A549 (cell line): ENCODE data around the gene ITGB8. TPM values are rescaled to one million over a fixed set of nuclear protein-coding genes. Genes with fewer than 3 reads are reported as not detected.

Experiments
- ATAC-seq, 2 experiments: fragments of 200-7000 bp in 1 of 2; fragments of >200 bp in 1 of 2; cut with Nextera tagmentation in 1 of 2; cut with Tn5 transposase in 1 of 2; 3 replicates each; pipeline versions ENCODE4 v1.8.0 to v1.9.1; 2018 to 2020; ENCODE audit warnings: mild to moderate bottlenecking in 1 of 2, moderate library complexity in 1 of 2
- CTCF ChIA-PET: fragments of 300-600 bp; sonication (Branson Sonifier 250); formaldehyde crosslinking; extraction: SDS; loops from one replicate; lab custom pipeline; 2021; ENCODE audit warnings: antibody characterized with exemption, inconsistent platforms; lab: Yijun Ruan, JAX
- POLR2A ChIA-PET: fragments of 350-600 bp; formaldehyde crosslinking; extraction: SDS; loops from one replicate; lab custom pipeline; 2021; ENCODE audit warnings: antibody characterized with exemption, inconsistent platforms; lab: Yijun Ruan, JAX
- DNase-seq, 2 experiments: peaks; one replicate each; pipeline versions ENCODE4 v3.0.0 to v3.0.0-alpha.2; 2011 to 2016; ENCODE audit warnings: low read depth in 1 of 2, low spot score in 1 of 2
- FAIRE-seq: peaks from 2 replicates; lab custom pipeline; 2011; peaks lifted over from hg19 to GRCh38; lab: Jason Lieb, UNC
- H3K27ac ChIP-seq, 2 experiments: fragments of >200 bp; sonication (Bioruptor Twin); formaldehyde crosslinking; 3 replicates each; pipeline ENCODE4 v1.5.1; 2016 to 2017
- H3K4me1 ChIP-seq: fragments of >200 bp; sonication (Bioruptor Twin); formaldehyde crosslinking; 3 replicates; pipeline ENCODE4 v1.6.1; 2016
- H3K4me2 ChIP-seq: fragments of >200 bp; sonication (Bioruptor Twin); formaldehyde crosslinking; 3 replicates; pipeline ENCODE4 v1.6.1; 2016
- H3K4me3 ChIP-seq: fragments of >200 bp; sonication (Bioruptor Twin); formaldehyde crosslinking; 3 replicates; pipeline ENCODE4 v1.5.1; 2016
- H3K9me3 ChIP-seq: fragments of >200 bp; sonication (Bioruptor Twin); formaldehyde crosslinking; 3 replicates; pipeline ENCODE4 v1.6.1; 2016
- CEBPB ChIP-seq, 2 experiments: fragments of >200 bp in 1 of 2; sonication (Bioruptor Twin) in 1 of 2; formaldehyde crosslinking in 1 of 2; IDR thresholded peaks; 2 replicates each; pipeline ENCODE4 v1.6.1; 2012 to 2016
- CHD4 ChIP-seq: fragments of 200-600 bp; sonication (generic); IDR thresholded peaks from 2 replicates; pipeline ENCODE4 v1.6.1; 2016; ENCODE audit warnings: antibody characterized with exemption, mild to moderate bottlenecking, borderline replicate concordance
- FOXS1 ChIP-seq: fragments of 250-450 bp; sonication (Bioruptor Pico); IDR thresholded peaks from 2 replicates; pipeline ENCODE4 v1.5.0; 2020; ENCODE audit warnings: mild to moderate bottlenecking, moderate library complexity
- GATA3 ChIP-seq: IDR thresholded peaks from 2 replicates; pipeline ENCODE4 v1.6.1; 2012; ENCODE audit warnings: borderline replicate concordance
- HEYL ChIP-seq: fragments of 250-450 bp; sonication (Bioruptor Pico); IDR thresholded peaks from 2 replicates; pipeline ENCODE4 v1.8.0; 2021; ENCODE audit warnings: mild to moderate bottlenecking, moderate library complexity
- HOXB13 ChIP-seq: fragments of 250-450 bp; sonication (Bioruptor Pico); IDR thresholded peaks from 2 replicates; pipeline ENCODE4 v1.5.0; 2020; ENCODE audit warnings: low read depth, mild to moderate bottlenecking, moderate library complexity
- RAD21 ChIP-seq, 2 experiments: fragments of >200 bp in 1 of 2; sonication (Bioruptor Twin) in 1 of 2; formaldehyde crosslinking in 1 of 2; IDR thresholded peaks in 1 of 2; conservative IDR thresholded peaks in 1 of 2; 2 replicates in 1 of 2; 3 replicates in 1 of 2; pipeline ENCODE4 v1.6.1; 2012 to 2018; ENCODE audit warnings: inconsistent platforms in 1 of 2
- TFCP2L1 ChIP-seq: fragments of 250-450 bp; sonication (Bioruptor Pico); IDR thresholded peaks from 2 replicates; pipeline ENCODE4 v1.5.0; 2021; ENCODE audit warnings: mild to moderate bottlenecking
- TP53 ChIP-seq: fragments of 250-450 bp; sonication (Bioruptor Pico); IDR thresholded peaks from 2 replicates; pipeline ENCODE4 v1.5.0; 2021; ENCODE audit warnings: mild to moderate bottlenecking, moderate library complexity
- ZFP36 ChIP-seq: fragments of 450-650 bp; IDR thresholded peaks from 2 replicates; pipeline ENCODE4 v1.6.1; 2014; ENCODE audit warnings: borderline replicate concordance; ENCODE audit not compliant: partially characterized antibody
- WGBS: methylation state at CpG from one replicate; pipeline ENCODE4 v1.1.6; 2017; ENCODE audit errors: missing lambda C conversion rate; 5-methylcytosine and 5-hydroxymethylcytosine counted together
- polyA plus RNA-seq, 4 experiments: library from polyadenylated mRNA; depleted of rRNA in 3 of 4; stranded (reverse); fragments of >200 nt; fragmentation: RNase III in 1 of 4; extraction: RNeasy Plus Mini Kit Qiagen cat#74134 plus additional on column Dnase treatment in 1 of 4; gene quantifications; 2 replicates in 3 of 4; 3 replicates in 1 of 4; pipeline ENCODE4 v1.2.3, GENCODE V29; 2011 to 2017
- TF ChIP-seq, protein P1 (sequence below): fragments of >200 bp; sonication (Bioruptor Twin); formaldehyde crosslinking; IDR thresholded peaks from 3 replicates; pipeline ENCODE4 v1.6.1; 2016
- TF ChIP-seq, protein P2 (sequence below): IDR thresholded peaks from 2 replicates; pipeline ENCODE4 v1.6.1; 2012; ENCODE audit warnings: low read depth, borderline replicate concordance
- TF ChIP-seq, protein P3 (sequence below): IDR thresholded peaks from 2 replicates; pipeline ENCODE4 v1.6.1; 2012
- TF ChIP-seq, protein P4 (sequence below): fragments of >200 bp; sonication (Bioruptor Twin); formaldehyde crosslinking; IDR thresholded peaks from 3 replicates; pipeline ENCODE4 v1.5.1; 2016
- TF ChIP-seq, protein P5 (sequence below): IDR thresholded peaks from 2 replicates; pipeline ENCODE4 v1.6.1; 2012
- TF ChIP-seq, protein P6 (sequence below): fragments of 250-450 bp; sonication (Bioruptor Pico); IDR thresholded peaks from 2 replicates; pipeline ENCODE4 v1.5.0; 2020; ENCODE audit warnings: low read depth, mild to moderate bottlenecking, moderate library complexity

ITGB8 gene
- polyA plus RNA-seq, 2 of the 4 experiments (the other 2 are of a cell fraction): 0.39 to 0.67 TPM

DNA sequence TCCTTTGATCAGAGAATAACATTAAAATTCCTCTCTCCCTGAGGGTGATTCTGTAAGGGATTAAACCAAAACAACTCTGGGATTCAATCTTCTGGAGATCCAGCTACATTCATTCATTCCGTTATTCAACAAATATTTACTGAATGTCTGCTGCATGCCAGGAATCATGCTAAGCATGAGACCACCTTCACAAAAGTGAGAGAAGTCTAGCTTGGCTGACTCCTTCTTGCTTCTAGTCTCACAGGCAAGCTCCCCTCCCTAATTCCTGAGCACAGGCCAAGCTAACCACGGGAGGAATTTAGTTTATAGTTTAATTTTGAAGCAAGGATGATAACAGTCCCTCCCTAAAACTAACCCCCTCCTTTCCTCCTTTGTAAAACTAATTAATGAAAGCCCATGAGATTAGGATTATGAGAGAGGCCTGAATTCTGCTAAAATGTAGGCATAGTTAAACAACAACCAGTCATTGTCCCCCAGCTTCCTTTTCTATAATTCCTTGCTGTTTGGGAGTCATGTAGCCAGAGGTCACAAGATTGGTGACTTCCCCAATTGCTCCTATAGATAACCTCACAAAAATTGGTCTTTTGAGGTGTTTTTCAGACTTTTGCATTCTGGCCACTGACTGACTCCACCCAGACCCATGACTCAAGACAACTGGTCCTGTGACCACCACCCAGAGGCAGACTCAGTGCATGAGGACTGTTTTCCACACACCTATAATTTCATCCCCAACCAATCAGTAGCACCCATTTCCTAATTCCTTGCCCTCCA, 113.5 kb downstream of the ITGB8 start:
- no peaks in the 10 kb centered on the region for H3K9me3 ChIP-seq
- DNase-seq: no peak
- H3K4me2 ChIP-seq: no peak overlapping the region
- no peak overlapping the region for H3K27ac ChIP-seq
- H3K4me3 ChIP-seq: no peak overlapping the region
- H3K4me1 ChIP-seq: no peaks in the 10 kb centered on the region
- no peak for ATAC-seq
- ChIA-PET POLR2A (no interaction called here), CTCF (interaction anchor here (0.6 to 2.2 kb wide), 2 partner anchors 697 to 1329 kb away, joined by 4 to 5 read pairs; no protein-coding TSS in a partner anchor)
- 30% methylated on average over 2 of the region's 2 CpGs for WGBS
- TF ChIP-seq, protein P1, sequence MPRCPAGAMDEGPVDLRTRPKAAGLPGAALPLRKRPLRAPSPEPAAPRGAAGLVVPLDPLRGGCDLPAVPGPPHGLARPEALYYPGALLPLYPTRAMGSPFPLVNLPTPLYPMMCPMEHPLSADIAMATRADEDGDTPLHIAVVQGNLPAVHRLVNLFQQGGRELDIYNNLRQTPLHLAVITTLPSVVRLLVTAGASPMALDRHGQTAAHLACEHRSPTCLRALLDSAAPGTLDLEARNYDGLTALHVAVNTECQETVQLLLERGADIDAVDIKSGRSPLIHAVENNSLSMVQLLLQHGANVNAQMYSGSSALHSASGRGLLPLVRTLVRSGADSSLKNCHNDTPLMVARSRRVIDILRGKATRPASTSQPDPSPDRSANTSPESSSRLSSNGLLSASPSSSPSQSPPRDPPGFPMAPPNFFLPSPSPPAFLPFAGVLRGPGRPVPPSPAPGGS: no peak
- TF ChIP-seq ZFP36 (no peak), CEBPB (IDR thresholded peaks at IDR 0.05) (no peak)
- no peak for FAIRE-seq

DNA sequence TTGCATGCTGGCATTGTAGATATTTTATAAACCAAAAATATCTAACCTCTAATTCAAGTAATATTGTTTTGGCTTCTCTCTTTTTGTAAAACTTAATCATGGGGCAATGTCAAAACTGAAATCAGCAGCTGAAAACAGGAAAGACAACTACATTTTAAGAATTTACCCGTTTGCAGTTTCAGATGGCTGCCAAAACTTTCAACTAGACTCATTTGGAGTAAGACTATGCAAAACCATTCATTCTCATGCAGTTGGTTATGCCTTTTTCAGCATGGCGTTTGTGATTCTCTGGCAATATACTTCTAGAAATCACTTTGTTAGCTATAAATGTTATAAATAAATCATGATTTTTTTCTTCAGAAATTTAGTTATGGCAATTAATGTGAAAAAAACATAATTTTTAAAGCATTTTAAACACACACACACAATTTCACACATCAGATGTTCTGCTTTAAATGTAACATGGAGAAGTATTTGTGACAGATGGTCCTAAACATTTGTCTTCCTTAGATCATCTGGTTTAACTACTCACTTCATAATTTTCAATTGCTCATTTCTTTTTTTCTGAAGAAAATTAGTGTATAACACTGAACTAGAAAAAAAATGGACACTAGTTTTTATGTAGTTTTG, 116.4 kb downstream of the ITGB8 start:
- no peak overlapping the region for H3K4me2 ChIP-seq
- ChIA-PET CTCF (interaction anchor here (0.7 kb wide), 1 partner anchor 793 kb away, joined by 3 read pairs; no protein-coding TSS in a partner anchor), POLR2A (no interaction called here)
- ATAC-seq: no peak
- no peak for DNase-seq
- H3K4me3 ChIP-seq: no peak overlapping the region
- TF ChIP-seq, protein P2, sequence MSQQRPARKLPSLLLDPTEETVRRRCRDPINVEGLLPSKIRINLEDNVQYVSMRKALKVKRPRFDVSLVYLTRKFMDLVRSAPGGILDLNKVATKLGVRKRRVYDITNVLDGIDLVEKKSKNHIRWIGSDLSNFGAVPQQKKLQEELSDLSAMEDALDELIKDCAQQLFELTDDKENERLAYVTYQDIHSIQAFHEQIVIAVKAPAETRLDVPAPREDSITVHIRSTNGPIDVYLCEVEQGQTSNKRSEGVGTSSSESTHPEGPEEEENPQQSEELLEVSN: no peak
- no peak for TF ChIP-seq RAD21 (conservative IDR thresholded peaks at IDR 0.05 in 1 of 2, IDR thresholded peaks at IDR 0.05 in 1 of 2)
- TF ChIP-seq, protein P3, sequence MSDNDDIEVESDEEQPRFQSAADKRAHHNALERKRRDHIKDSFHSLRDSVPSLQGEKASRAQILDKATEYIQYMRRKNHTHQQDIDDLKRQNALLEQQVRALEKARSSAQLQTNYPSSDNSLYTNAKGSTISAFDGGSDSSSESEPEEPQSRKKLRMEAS: no peak
- TF ChIP-seq, protein P4, sequence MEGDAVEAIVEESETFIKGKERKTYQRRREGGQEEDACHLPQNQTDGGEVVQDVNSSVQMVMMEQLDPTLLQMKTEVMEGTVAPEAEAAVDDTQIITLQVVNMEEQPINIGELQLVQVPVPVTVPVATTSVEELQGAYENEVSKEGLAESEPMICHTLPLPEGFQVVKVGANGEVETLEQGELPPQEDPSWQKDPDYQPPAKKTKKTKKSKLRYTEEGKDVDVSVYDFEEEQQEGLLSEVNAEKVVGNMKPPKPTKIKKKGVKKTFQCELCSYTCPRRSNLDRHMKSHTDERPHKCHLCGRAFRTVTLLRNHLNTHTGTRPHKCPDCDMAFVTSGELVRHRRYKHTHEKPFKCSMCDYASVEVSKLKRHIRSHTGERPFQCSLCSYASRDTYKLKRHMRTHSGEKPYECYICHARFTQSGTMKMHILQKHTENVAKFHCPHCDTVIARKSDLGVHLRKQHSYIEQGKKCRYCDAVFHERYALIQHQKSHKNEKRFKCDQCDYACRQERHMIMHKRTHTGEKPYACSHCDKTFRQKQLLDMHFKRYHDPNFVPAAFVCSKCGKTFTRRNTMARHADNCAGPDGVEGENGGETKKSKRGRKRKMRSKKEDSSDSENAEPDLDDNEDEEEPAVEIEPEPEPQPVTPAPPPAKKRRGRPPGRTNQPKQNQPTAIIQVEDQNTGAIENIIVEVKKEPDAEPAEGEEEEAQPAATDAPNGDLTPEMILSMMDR: no peak
- no peak for TF ChIP-seq TP53
- TF ChIP-seq, protein P5, sequence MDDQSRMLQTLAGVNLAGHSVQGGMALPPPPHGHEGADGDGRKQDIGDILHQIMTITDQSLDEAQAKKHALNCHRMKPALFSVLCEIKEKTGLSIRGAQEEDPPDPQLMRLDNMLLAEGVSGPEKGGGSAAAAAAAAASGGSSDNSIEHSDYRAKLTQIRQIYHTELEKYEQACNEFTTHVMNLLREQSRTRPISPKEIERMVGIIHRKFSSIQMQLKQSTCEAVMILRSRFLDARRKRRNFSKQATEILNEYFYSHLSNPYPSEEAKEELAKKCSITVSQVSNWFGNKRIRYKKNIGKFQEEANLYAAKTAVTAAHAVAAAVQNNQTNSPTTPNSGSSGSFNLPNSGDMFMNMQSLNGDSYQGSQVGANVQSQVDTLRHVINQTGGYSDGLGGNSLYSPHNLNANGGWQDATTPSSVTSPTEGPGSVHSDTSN: no peak
- TF ChIP-seq CEBPB (IDR thresholded peaks at IDR 0.05): no peak
- TF ChIP-seq HOXB13 (CRISPR knock-in tag): no peak
- TF ChIP-seq FOXS1 (CRISPR knock-in tag): no peak
- no peak for TF ChIP-seq TFCP2L1
- TF ChIP-seq HEYL (CRISPR knock-in tag): no peak
- TF ChIP-seq, protein P6, sequence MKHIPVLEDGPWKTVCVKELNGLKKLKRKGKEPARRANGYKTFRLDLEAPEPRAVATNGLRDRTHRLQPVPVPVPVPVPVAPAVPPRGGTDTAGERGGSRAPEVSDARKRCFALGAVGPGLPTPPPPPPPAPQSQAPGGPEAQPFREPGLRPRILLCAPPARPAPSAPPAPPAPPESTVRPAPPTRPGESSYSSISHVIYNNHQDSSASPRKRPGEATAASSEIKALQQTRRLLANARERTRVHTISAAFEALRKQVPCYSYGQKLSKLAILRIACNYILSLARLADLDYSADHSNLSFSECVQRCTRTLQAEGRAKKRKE: no peak
- TF ChIP-seq GATA3: no peak
- no peak for TF ChIP-seq CHD4
- no peak overlapping the region for H3K27ac ChIP-seq
- no peaks in the 10 kb centered on the region for H3K4me1 ChIP-seq
- H3K9me3 ChIP-seq: no peaks in the 10 kb centered on the region
- 6% methylated on average over 2 of the region's 2 CpGs for WGBS
- FAIRE-seq: no peak
